ENCODE measurements around the gene VEGFC. TPM values are rescaled to one million over a fixed set of nuclear protein-coding genes. Genes with fewer than 3 reads are reported as not detected.

The VEGFC gene
- total RNA-seq, 1 experiment from 2014 or later: 15.7 TPM

DNA sequence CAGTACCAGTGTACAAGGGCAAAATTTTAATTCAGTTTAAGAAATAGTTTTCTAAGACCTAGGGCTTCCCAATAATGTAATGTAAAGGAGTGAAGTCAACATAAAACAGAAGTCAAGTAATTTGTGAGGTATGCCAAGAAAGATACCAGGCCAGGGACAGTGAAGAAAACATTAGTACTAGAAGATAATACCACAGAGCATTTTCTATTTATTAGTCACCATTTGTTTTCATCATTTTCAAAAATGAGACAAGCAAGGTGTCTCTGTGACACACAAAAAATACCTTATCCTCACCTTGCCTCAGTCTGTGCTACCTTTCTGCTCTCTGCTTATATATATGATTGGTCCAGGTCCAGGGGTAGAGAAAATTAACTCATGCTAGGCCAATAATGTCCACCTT lies 46.8 kb downstream of the VEGFC start:
- Histone ChIP-seq H3K9me3 (ENCODE audit: control insufficient read depth, insufficient read depth, low read depth, low read length) (no peaks in the 10 kb centered on the region), H3K36me3 (ENCODE audit: control insufficient read depth, insufficient read depth, low read length) (no peaks in the 10 kb centered on the region), H3K27ac (ENCODE audit: low read length) (no peak overlapping the region), H3K4me3 (ENCODE audit: low read depth in 2 of 2, low read length in 2 of 2) (no peak overlapping the region), H3K27me3 (ENCODE audit: control insufficient read depth, insufficient read depth, low read length) (no peaks in the 10 kb centered on the region), H3K4me1 (ENCODE audit: control insufficient read depth, insufficient read depth, low read length) (no peaks in the 10 kb centered on the region)
- DNase-seq (ENCODE audit: low read depth, low spot score) (no peak), ATAC-seq (no peak)
- ChIA-PET CTCF (no interaction called here), POLR2A (no interaction called here)
- in situ Hi-C loops (cut with HindIII; ENCODE audit: low pct_unique_long_range_greater_than_20kb, low sequenced_read_pairs) (no loop called here), intact Hi-C loops (cut with micrococcal nuclease; ENCODE audit: unreplicated experiment) (no loop called here)
- TF ChIP-seq SIN3A (IDR thresholded peaks at IDR 0.05; ENCODE audit: borderline replicate concordance, insufficient read depth, low read depth, low read length) (no peak), POLR2AphosphoS5 (IDR thresholded peaks at IDR 0.05; ENCODE audit: low read depth, low read length) (no peak), TCF7L2 (IDR thresholded peaks at IDR 0.05; ENCODE audit: low read depth, low read length) (no peak)
- TF ChIP-seq, protein P1, sequence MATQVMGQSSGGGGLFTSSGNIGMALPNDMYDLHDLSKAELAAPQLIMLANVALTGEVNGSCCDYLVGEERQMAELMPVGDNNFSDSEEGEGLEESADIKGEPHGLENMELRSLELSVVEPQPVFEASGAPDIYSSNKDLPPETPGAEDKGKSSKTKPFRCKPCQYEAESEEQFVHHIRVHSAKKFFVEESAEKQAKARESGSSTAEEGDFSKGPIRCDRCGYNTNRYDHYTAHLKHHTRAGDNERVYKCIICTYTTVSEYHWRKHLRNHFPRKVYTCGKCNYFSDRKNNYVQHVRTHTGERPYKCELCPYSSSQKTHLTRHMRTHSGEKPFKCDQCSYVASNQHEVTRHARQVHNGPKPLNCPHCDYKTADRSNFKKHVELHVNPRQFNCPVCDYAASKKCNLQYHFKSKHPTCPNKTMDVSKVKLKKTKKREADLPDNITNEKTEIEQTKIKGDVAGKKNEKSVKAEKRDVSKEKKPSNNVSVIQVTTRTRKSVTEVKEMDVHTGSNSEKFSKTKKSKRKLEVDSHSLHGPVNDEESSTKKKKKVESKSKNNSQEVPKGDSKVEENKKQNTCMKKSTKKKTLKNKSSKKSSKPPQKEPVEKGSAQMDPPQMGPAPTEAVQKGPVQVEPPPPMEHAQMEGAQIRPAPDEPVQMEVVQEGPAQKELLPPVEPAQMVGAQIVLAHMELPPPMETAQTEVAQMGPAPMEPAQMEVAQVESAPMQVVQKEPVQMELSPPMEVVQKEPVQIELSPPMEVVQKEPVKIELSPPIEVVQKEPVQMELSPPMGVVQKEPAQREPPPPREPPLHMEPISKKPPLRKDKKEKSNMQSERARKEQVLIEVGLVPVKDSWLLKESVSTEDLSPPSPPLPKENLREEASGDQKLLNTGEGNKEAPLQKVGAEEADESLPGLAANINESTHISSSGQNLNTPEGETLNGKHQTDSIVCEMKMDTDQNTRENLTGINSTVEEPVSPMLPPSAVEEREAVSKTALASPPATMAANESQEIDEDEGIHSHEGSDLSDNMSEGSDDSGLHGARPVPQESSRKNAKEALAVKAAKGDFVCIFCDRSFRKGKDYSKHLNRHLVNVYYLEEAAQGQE (IDR thresholded peaks at IDR 0.05; ENCODE audit: insufficient read depth in 1 of 2, low read depth in 2 of 2, low read length in 1 of 2): no peak
- TF ChIP-seq, protein P2, sequence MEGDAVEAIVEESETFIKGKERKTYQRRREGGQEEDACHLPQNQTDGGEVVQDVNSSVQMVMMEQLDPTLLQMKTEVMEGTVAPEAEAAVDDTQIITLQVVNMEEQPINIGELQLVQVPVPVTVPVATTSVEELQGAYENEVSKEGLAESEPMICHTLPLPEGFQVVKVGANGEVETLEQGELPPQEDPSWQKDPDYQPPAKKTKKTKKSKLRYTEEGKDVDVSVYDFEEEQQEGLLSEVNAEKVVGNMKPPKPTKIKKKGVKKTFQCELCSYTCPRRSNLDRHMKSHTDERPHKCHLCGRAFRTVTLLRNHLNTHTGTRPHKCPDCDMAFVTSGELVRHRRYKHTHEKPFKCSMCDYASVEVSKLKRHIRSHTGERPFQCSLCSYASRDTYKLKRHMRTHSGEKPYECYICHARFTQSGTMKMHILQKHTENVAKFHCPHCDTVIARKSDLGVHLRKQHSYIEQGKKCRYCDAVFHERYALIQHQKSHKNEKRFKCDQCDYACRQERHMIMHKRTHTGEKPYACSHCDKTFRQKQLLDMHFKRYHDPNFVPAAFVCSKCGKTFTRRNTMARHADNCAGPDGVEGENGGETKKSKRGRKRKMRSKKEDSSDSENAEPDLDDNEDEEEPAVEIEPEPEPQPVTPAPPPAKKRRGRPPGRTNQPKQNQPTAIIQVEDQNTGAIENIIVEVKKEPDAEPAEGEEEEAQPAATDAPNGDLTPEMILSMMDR (IDR thresholded peaks at IDR 0.05): no peak
- BruUV-seq (replicated peaks): no TSS peak

GRCh38 chr4:176744091-176744490 lies 48.6 kb downstream of the VEGFC start:
- no peak overlapping the region for H3K27ac ChIP-seq (ENCODE audit: low read length)
- no peak overlapping the region for H3K4me3 ChIP-seq (ENCODE audit: low read depth in 2 of 2, low read length in 2 of 2)
- in situ Hi-C loops (cut with HindIII; ENCODE audit: low pct_unique_long_range_greater_than_20kb, low sequenced_read_pairs) (no loop called here), intact Hi-C loops (cut with micrococcal nuclease; ENCODE audit: unreplicated experiment) (no loop called here)
- no peaks in the 10 kb centered on the region for H3K27me3 ChIP-seq (ENCODE audit: control insufficient read depth, insufficient read depth, low read length)
- no peak for DNase-seq (ENCODE audit: low read depth, low spot score)
- no TSS peak for BruUV-seq (replicated peaks)
- CTCF ChIA-PET: no interaction called here
- POLR2A ChIA-PET: no interaction called here
- no peaks in the 10 kb centered on the region for H3K9me3 ChIP-seq (ENCODE audit: control insufficient read depth, insufficient read depth, low read depth, low read length)
- H3K36me3 ChIP-seq (ENCODE audit: control insufficient read depth, insufficient read depth, low read length): no peaks in the 10 kb centered on the region
- no peaks in the 10 kb centered on the region for H3K4me1 ChIP-seq (ENCODE audit: control insufficient read depth, insufficient read depth, low read length)
- TF ChIP-seq SIN3A (IDR thresholded peaks at IDR 0.05; ENCODE audit: borderline replicate concordance, insufficient read depth, low read depth, low read length): no peak
- no peak for ATAC-seq

DNA sequence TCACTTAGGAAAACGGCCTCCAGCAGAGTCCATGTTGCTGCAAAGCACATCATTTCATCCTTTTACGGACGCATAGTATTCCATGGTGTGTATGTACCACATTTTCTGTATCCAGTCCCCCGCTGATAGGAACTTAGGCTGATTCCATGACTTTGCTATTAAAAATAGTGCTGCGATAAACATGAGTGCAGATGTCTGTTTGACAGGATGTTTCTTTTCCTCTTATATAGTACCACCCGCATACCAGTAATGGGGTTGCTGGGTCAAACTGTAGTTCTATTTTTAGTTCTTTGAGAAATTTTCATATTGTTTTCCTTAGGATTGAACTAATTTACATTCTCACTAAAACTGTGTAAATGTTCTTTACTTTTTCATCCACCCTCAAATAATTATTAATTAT lies 50.5 kb downstream of the VEGFC start:
- Histone ChIP-seq H3K36me3 (ENCODE audit: control insufficient read depth, insufficient read depth, low read length) (no peaks in the 10 kb centered on the region), H3K27me3 (ENCODE audit: control insufficient read depth, insufficient read depth, low read length) (no peaks in the 10 kb centered on the region), H3K4me1 (ENCODE audit: control insufficient read depth, insufficient read depth, low read length) (no peaks in the 10 kb centered on the region), H3K27ac (ENCODE audit: low read length) (no peak overlapping the region), H3K4me3 (ENCODE audit: low read depth in 2 of 2, low read length in 2 of 2) (no peak overlapping the region), H3K9me3 (ENCODE audit: control insufficient read depth, insufficient read depth, low read depth, low read length) (no peaks in the 10 kb centered on the region)
- TF ChIP-seq, protein P1 (IDR thresholded peaks at IDR 0.05; ENCODE audit: insufficient read depth in 1 of 2, low read depth in 2 of 2, low read length in 1 of 2): no peak
- TF ChIP-seq, protein P2 (IDR thresholded peaks at IDR 0.05): no peak
- no peak for TF ChIP-seq POLR2AphosphoS5 (IDR thresholded peaks at IDR 0.05; ENCODE audit: low read depth, low read length)
- no peak for TF ChIP-seq SIN3A (IDR thresholded peaks at IDR 0.05; ENCODE audit: borderline replicate concordance, insufficient read depth, low read depth, low read length)
- ChIA-PET POLR2A (no interaction called here), CTCF (no interaction called here)
- ATAC-seq (no peak), DNase-seq (ENCODE audit: low read depth, low spot score) (no peak)
- in situ Hi-C loops (cut with HindIII; ENCODE audit: low pct_unique_long_range_greater_than_20kb, low sequenced_read_pairs): no loop called here
- BruUV-seq (replicated peaks): no TSS peak
- intact Hi-C loops (cut with micrococcal nuclease; ENCODE audit: unreplicated experiment): no loop called here
